WTC11 (cell line): ENCODE measurements around the gene GHR. TPM values are rescaled to one million over a fixed set of nuclear protein-coding genes. Genes with fewer than 3 reads are reported as not detected.

Source experiments
- ATAC-seq: fragments of 200-7000 bp; cut with Tn5 transposase; 2 replicates; pipeline ENCODE4 v1.10.0; 2021; ENCODE audit warnings: mild to moderate bottlenecking, moderate library complexity
- CTCF ChIA-PET: fragments of 300-600 bp; sonication (Branson Sonifier 250); formaldehyde crosslinking; loops from one replicate; lab custom pipeline; 2021; ENCODE audit warnings: antibody characterized with exemption; lab: Charles Lee
- POLR2A ChIA-PET: fragments of 350-600 bp; sonication (Branson Sonifier 250); formaldehyde crosslinking; loops from one replicate; lab custom pipeline; 2021; ENCODE audit warnings: antibody characterized with exemption; lab: Charles Lee
- DNase-seq: peaks from one replicate; pipeline ENCODE4 v3.0.0; 2021; ENCODE audit warnings: low spot score
- H3K27ac Mint-ChIP-seq: 2 replicates; pipeline ENCODE4 v1.8.0; 2021; ENCODE audit warnings: mixed read lengths
- H3K27me3 Mint-ChIP-seq: 2 replicates; pipeline ENCODE4 v1.8.0; 2021; ENCODE audit warnings: low read depth, mild to moderate bottlenecking, moderate library complexity, mixed read lengths
- H3K36me3 Mint-ChIP-seq: 2 replicates; pipeline ENCODE4 v1.8.0; 2021; ENCODE audit warnings: mixed read lengths
- H3K4me1 Mint-ChIP-seq: 2 replicates; pipeline ENCODE4 v1.8.0; 2022; ENCODE audit warnings: mixed read lengths
- H3K4me3 Mint-ChIP-seq: 2 replicates; pipeline ENCODE4 v1.8.0; 2021; ENCODE audit warnings: mild to moderate bottlenecking, moderate library complexity, mixed read lengths
- H3K9me3 Mint-ChIP-seq: 2 replicates; pipeline ENCODE4 v1.8.0; 2021; ENCODE audit warnings: mixed read lengths
- CREM ChIP-seq: sonication (generic); formaldehyde crosslinking; IDR thresholded peaks from 2 replicates; pipeline ENCODE4 v1.8.1; 2022; ENCODE audit warnings: mild to moderate bottlenecking, missing genetic modification reagents, moderate library complexity
- ELF4 ChIP-seq: sonication (generic); formaldehyde crosslinking; IDR thresholded peaks from 2 replicates; pipeline ENCODE4 v1.8.1; 2022; ENCODE audit warnings: low read depth, mild to moderate bottlenecking, moderate library complexity, missing genetic modification reagents
- ETV6 ChIP-seq: sonication (generic); formaldehyde crosslinking; IDR thresholded peaks from 2 replicates; pipeline ENCODE4 v1.8.1; 2022; ENCODE audit warnings: mild to moderate bottlenecking, missing genetic modification reagents
- FOXK1 ChIP-seq: sonication (generic); formaldehyde crosslinking; IDR thresholded peaks from 2 replicates; pipeline ENCODE4 v1.8.0; 2022; ENCODE audit warnings: mild to moderate bottlenecking, moderate library complexity, missing genetic modification reagents
- FOXP1 ChIP-seq: sonication (generic); formaldehyde crosslinking; IDR thresholded peaks from 2 replicates; pipeline ENCODE4 v1.8.0; 2022; ENCODE audit warnings: missing genetic modification reagents, mild to moderate bottlenecking, moderate library complexity, borderline replicate concordance
- HMGXB4 ChIP-seq: sonication (generic); formaldehyde crosslinking; IDR thresholded peaks from 2 replicates; pipeline ENCODE4 v1.8.1; 2023; ENCODE audit warnings: mild to moderate bottlenecking, moderate library complexity, missing genetic modification reagents
- IRF1 ChIP-seq: sonication (generic); formaldehyde crosslinking; IDR thresholded peaks from 2 replicates; pipeline ENCODE4 v1.8.0; 2023; ENCODE audit warnings: missing genetic modification reagents
- KAT7 ChIP-seq: sonication (generic); formaldehyde crosslinking; IDR thresholded peaks from 2 replicates; pipeline ENCODE4 v1.8.1; 2023; ENCODE audit warnings: missing genetic modification reagents, mild to moderate bottlenecking, borderline replicate concordance
- MXD4 ChIP-seq: fragments of 250-450 bp; sonication (Bioruptor Pico); IDR thresholded peaks from 2 replicates; pipeline ENCODE4 v1.8.0; 2021; ENCODE audit warnings: mild to moderate bottlenecking, moderate library complexity, borderline replicate concordance
- MYBL2 ChIP-seq: sonication (generic); formaldehyde crosslinking; IDR thresholded peaks from 2 replicates; pipeline ENCODE4 v1.8.1; 2023; ENCODE audit warnings: mild to moderate bottlenecking, moderate library complexity, missing genetic modification reagents
- NFYB ChIP-seq: sonication (generic); formaldehyde crosslinking; conservative IDR thresholded peaks from 2 replicates; pipeline ENCODE4 v1.8.0; 2022; ENCODE audit warnings: low read depth, missing genetic modification reagents
- NR1H2 ChIP-seq: sonication (generic); formaldehyde crosslinking; IDR thresholded peaks from 2 replicates; pipeline ENCODE4 v1.9.0; 2021; ENCODE audit warnings: mild to moderate bottlenecking, moderate library complexity, missing genetic modification reagents
- OVOL2 ChIP-seq: fragments of 250-450 bp; sonication (Bioruptor Pico); IDR thresholded peaks from 2 replicates; pipeline ENCODE4 v1.9.0; 2021; ENCODE audit warnings: mild to moderate bottlenecking, borderline replicate concordance
- PREB ChIP-seq: sonication (generic); formaldehyde crosslinking; IDR thresholded peaks from 2 replicates; pipeline ENCODE4 v1.8.1; 2022; ENCODE audit warnings: mild to moderate bottlenecking, missing genetic modification reagents, moderate library complexity, borderline replicate concordance
- SMAD4 ChIP-seq: sonication (generic); formaldehyde crosslinking; IDR thresholded peaks from 2 replicates; pipeline ENCODE4 v1.8.0; 2022; ENCODE audit warnings: mild to moderate bottlenecking, missing genetic modification reagents
- SOX15 ChIP-seq: fragments of 250-450 bp; sonication (Bioruptor Pico); IDR thresholded peaks from 2 replicates; pipeline ENCODE4 v1.9.0; 2021; ENCODE audit warnings: mild to moderate bottlenecking
- STAT6 ChIP-seq: sonication (generic); formaldehyde crosslinking; conservative IDR thresholded peaks from 2 replicates; pipeline ENCODE4 v1.8.1; 2023; ENCODE audit warnings: mild to moderate bottlenecking, low read depth, missing genetic modification reagents, moderate library complexity
- TEAD1 ChIP-seq: sonication (generic); formaldehyde crosslinking; IDR thresholded peaks from 2 replicates; pipeline ENCODE4 v1.8.0; 2022; ENCODE audit warnings: mild to moderate bottlenecking, missing genetic modification reagents
- ZNF121 ChIP-seq: sonication (generic); formaldehyde crosslinking; IDR thresholded peaks from 2 replicates; pipeline ENCODE4 v1.8.0; 2023; ENCODE audit warnings: missing genetic modification reagents
- ZNF138 ChIP-seq: sonication (generic); formaldehyde crosslinking; conservative IDR thresholded peaks from 2 replicates; pipeline ENCODE4 v1.8.1; 2022; ENCODE audit warnings: mild to moderate bottlenecking, moderate library complexity, missing genetic modification reagents
- ZNF396 ChIP-seq: fragments of 250-450 bp; sonication (Bioruptor Pico); IDR thresholded peaks from 2 replicates; pipeline ENCODE4 v1.8.0; 2021; ENCODE audit warnings: mild to moderate bottlenecking, moderate library complexity, borderline replicate concordance
- ZNF416 ChIP-seq: fragments of 250-450 bp; sonication (Bioruptor Pico); IDR thresholded peaks from 2 replicates; pipeline ENCODE4 v1.9.0; 2021; ENCODE audit warnings: mild to moderate bottlenecking, inconsistent platforms
- ZNF423 ChIP-seq: fragments of 250-450 bp; sonication (Bioruptor Pico); IDR thresholded peaks from 2 replicates; pipeline ENCODE4 v2.1.2; 2022; ENCODE audit warnings: mild to moderate bottlenecking, moderate library complexity
- ZNF671 ChIP-seq: fragments of 250-450 bp; sonication (Bioruptor Pico); IDR thresholded peaks from 2 replicates; pipeline ENCODE4 v1.8.0; 2021; ENCODE audit warnings: mild to moderate bottlenecking
- total RNA-seq: library from RNA; stranded (reverse); gene quantifications from 3 replicates; pipeline ENCODE4 v1.2.3, GENCODE V29; 2021
- TF ChIP-seq, protein P1 (sequence below): fragments of 200-600 bp; IDR thresholded peaks from 2 replicates; pipeline ENCODE4 v1.8.0; 2022; ENCODE audit warnings: antibody characterized with exemption
- TF ChIP-seq, protein P2 (sequence below): sonication (generic); formaldehyde crosslinking; IDR thresholded peaks from 2 replicates; pipeline ENCODE4 v1.8.1; 2022; ENCODE audit warnings: missing genetic modification reagents, borderline replicate concordance
- TF ChIP-seq, protein P3 (sequence below): sonication (generic); formaldehyde crosslinking; IDR thresholded peaks from 2 replicates; pipeline ENCODE4 v1.8.1; 2022; ENCODE audit warnings: mild to moderate bottlenecking, moderate library complexity, missing genetic modification reagents

Gene GHR
- total RNA-seq, 1 experiment from 2014 or later = 0.57 TPM

DNA sequence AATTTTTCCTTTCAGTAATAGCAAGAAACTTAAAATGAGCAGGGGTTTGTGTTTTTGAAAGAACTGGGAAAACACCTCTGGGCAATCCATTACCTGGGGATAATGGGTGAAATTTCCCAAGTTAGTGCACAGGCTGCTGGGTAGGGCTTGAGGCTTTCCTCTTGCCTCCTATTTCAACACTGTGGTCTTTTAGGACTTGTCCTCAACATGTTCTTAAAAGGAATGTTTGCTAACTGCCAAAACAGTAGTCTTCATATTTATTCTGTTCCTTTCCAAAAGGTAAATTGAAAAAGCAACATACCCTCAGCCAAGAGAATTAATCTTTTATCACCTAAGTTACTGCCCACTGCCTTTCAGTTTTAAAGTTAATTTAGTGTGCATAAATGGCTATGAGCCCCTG lies 175.1 kb downstream of the GHR start:
- no peak for ATAC-seq
- Mint-ChIP-seq H3K4me3 (no peak overlapping the region), H3K9me3 (no peaks in the 10 kb centered on the region), H3K4me1 (peaks cover 5% of the 10 kb centered on the region), H3K27ac (no peak overlapping the region), H3K27me3 (no peaks in the 10 kb centered on the region), H3K36me3 (no peaks in the 10 kb centered on the region)
- ChIA-PET POLR2A (no interaction called here), CTCF (no interaction called here)
- TF ChIP-seq NR1H2 = no peak
- no peak for TF ChIP-seq PREB (CRISPR knock-in tag)
- no peak for TF ChIP-seq ELF4 (CRISPR knock-in tag)
- TF ChIP-seq IRF1 (CRISPR knock-in tag) = no peak
- no peak for TF ChIP-seq ETV6 (CRISPR knock-in tag)
- no peak for TF ChIP-seq ZNF138
- TF ChIP-seq, protein P1, sequence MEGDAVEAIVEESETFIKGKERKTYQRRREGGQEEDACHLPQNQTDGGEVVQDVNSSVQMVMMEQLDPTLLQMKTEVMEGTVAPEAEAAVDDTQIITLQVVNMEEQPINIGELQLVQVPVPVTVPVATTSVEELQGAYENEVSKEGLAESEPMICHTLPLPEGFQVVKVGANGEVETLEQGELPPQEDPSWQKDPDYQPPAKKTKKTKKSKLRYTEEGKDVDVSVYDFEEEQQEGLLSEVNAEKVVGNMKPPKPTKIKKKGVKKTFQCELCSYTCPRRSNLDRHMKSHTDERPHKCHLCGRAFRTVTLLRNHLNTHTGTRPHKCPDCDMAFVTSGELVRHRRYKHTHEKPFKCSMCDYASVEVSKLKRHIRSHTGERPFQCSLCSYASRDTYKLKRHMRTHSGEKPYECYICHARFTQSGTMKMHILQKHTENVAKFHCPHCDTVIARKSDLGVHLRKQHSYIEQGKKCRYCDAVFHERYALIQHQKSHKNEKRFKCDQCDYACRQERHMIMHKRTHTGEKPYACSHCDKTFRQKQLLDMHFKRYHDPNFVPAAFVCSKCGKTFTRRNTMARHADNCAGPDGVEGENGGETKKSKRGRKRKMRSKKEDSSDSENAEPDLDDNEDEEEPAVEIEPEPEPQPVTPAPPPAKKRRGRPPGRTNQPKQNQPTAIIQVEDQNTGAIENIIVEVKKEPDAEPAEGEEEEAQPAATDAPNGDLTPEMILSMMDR = no peak
- no peak for TF ChIP-seq TEAD1 (CRISPR knock-in tag)
- no peak for TF ChIP-seq ZNF121 (CRISPR knock-in tag)
- no peak for TF ChIP-seq FOXK1 (CRISPR knock-in tag)
- no peak for TF ChIP-seq FOXP1
- TF ChIP-seq ZNF671 (CRISPR knock-in tag) = no peak
- TF ChIP-seq ZNF423 (CRISPR knock-in tag) = no peak
- TF ChIP-seq ZNF396 (CRISPR knock-in tag) = no peak
- TF ChIP-seq HMGXB4 = no peak
- no peak for TF ChIP-seq KAT7
- TF ChIP-seq STAT6 (CRISPR knock-in tag) = no peak
- no peak for DNase-seq

DNA sequence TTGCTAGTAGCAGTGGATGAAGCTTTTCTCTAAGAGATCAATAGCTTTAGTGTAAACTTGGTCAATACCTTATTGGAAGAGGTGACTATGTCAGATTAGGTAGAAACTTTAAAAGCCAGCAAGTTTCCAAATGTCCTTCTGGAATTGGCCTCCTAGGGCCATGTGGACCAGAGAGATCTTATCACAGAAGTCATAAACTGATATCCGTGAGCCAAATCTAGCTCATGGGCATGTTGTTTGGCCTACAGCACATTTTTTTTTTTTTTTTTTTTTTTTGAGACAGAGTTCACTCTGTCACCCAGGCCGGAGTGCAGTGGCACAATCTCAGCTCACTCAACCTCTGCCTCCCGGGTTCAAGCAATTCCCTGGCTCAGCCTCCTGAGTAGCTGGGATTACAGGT lies 175.9 kb downstream of the GHR start:
- no peak for ATAC-seq
- H3K9me3 Mint-ChIP-seq = no peaks in the 10 kb centered on the region
- ChIA-PET POLR2A (interaction anchor here (0.7 kb wide), 1 partner anchor 272 kb away, joined by 4 read pairs; no protein-coding TSS in a partner anchor), CTCF (no interaction called here)
- peaks cover 5% of the 10 kb centered on the region for H3K4me1 Mint-ChIP-seq
- no peak overlapping the region for H3K4me3 Mint-ChIP-seq
- no peaks in the 10 kb centered on the region for H3K36me3 Mint-ChIP-seq
- no peak for DNase-seq
- no peak overlapping the region for H3K27ac Mint-ChIP-seq
- no peaks in the 10 kb centered on the region for H3K27me3 Mint-ChIP-seq
- TF ChIP-seq IRF1 (CRISPR knock-in tag) = no peak
- TF ChIP-seq MXD4 (CRISPR knock-in tag) = no peak
- no peak for TF ChIP-seq ZNF416
- TF ChIP-seq NFYB (CRISPR knock-in tag) = no peak
- TF ChIP-seq, protein P2, sequence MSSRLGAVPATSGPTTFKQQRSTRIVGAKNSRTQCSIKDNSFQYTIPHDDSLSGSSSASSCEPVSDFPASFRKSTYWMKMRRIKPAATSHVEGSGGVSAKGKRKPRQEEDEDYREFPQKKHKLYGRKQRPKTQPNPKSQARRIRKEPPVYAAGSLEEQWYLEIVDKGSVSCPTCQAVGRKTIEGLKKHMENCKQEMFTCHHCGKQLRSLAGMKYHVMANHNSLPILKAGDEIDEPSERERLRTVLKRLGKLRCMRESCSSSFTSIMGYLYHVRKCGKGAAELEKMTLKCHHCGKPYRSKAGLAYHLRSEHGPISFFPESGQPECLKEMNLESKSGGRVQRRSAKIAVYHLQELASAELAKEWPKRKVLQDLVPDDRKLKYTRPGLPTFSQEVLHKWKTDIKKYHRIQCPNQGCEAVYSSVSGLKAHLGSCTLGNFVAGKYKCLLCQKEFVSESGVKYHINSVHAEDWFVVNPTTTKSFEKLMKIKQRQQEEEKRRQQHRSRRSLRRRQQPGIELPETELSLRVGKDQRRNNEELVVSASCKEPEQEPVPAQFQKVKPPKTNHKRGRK = no peak
- no peak for TF ChIP-seq MYBL2
- TF ChIP-seq KAT7 = no peak
- no peak for TF ChIP-seq CREM (CRISPR knock-in tag)
- no peak for TF ChIP-seq SMAD4 (CRISPR knock-in tag)
- TF ChIP-seq OVOL2 = no peak
- TF ChIP-seq, protein P3, sequence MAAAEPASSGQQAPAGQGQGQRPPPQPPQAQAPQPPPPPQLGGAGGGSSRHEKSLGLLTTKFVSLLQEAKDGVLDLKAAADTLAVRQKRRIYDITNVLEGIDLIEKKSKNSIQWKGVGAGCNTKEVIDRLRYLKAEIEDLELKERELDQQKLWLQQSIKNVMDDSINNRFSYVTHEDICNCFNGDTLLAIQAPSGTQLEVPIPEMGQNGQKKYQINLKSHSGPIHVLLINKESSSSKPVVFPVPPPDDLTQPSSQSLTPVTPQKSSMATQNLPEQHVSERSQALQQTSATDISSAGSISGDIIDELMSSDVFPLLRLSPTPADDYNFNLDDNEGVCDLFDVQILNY (CRISPR knock-in tag) = no peak
- no peak for TF ChIP-seq SOX15 (CRISPR knock-in tag)
